ENCODE data around the gene RALB.
A peak's percentile ranks its signal among the peaks of the same experiment; 100 is the strongest.
"Not testable (repeated sequence)": the region's sequence is repeated elsewhere in the genome, so short reads cannot be mapped to it uniquely, and the experiment has no call there.

RALB gene

DNA sequence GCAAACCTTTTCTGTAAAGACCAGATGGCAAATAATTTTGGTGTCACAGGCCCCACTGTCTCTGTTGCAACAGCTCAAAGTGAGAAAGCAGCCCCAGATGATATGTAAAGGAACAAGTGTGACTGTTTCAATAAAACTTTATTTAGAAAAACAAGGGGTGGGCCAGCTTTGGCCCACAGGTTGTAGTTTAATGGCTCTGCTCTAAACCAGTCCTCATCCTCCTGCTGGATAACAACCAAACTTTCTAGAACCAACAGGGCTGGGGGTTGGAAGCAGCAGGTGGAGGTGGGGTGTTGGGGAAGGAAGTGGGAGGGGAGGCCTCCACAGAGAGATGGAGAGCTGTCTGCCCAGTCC, 64.5 kb downstream of the RALB start:
- DNase-seq: no peak

- DNase-seq: no peak
These were observed 65.3 kb downstream of the RALB start for GRCh38 chr2:120317916-120318315.

DNA sequence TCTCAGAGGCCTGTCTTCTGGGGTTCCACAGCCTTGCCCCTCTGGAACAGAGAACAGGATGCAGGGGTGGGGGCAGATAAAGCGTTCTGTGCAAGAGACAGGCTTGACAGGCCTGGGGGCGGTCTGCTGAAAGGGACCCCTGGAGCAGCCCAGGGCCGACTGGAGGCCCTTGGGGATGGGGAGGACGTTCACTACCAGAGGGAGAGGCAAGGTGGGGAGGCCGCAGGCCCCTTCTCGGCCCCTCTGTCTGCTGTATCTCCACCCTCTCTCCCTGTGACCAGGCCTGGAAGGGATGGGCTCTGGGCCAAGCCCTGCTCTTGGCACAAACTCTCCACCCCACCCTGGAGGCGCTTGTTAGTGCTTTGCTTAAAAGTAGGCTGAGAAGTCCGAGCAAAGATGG, 66.0 kb downstream of the RALB start:
- no peak for DNase-seq

- no peak for DNase-seq
These were observed 66.5 kb downstream of the RALB start for GRCh38 chr2:120319123-120319522.

- no peak for DNase-seq
These were observed 67.2 kb downstream of the RALB start for GRCh38 chr2:120319686-120320317.

DNA sequence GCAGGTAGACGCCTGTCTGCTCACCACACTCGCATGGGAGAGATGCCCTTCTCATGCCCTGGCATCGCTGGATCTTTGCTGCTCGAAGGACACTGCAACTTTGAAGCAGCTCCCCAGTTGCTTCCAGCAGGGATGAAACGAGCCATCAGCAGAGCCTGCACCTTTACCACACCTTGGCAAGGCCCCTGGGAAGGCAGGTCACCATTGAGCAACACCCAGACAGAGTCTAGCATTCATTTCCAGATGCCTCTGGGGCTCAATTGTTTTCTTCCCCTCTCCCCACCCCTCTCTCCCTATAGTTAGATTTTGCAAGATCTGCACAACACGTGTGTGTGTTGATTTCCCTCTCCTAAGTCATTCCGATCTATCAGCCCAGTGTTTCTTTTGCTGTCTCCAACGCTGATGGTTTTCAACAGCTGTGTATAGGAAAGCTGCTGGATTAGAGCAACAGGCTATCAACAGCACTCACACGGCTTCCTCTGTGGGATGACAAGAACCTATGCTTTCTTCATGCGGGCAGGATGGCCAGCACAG, 67.7 kb downstream of the RALB start:
- DNase-seq: no peak

DNA sequence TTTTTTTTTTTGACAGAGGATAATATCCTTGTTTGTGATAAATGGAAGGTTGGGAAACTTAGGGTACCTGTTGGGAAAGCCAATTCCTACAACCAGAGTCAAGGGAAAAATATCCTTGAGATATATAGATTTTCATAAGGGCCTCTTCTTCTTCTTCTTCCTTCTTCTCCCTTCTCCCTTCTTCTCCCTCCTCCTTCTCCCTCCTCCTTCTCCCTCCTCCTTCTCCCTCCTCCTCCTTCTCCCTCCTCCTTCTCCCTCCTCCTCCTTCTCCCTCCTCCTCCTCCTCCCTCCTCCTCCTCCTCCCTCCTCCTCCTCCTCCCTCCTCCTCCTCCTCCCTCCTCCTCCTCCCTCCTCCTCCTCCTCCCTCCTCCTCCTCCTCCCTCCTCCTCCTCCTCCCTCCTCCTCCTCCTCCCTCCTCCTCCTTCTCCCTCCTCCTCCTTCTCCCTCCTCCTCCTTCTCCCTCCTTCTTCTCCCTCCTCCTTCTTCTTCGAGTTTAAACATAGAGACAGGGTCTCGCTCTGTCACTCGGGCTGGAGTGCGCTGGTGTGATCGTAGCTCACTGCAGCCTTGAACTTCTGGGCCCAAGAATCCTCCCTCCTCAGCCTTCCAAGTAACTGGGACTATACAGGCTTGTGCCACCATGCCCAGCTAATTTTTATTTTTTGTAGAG, 68.4 kb downstream of the RALB start:
- DNase-seq: not testable (repeated sequence)

DNA sequence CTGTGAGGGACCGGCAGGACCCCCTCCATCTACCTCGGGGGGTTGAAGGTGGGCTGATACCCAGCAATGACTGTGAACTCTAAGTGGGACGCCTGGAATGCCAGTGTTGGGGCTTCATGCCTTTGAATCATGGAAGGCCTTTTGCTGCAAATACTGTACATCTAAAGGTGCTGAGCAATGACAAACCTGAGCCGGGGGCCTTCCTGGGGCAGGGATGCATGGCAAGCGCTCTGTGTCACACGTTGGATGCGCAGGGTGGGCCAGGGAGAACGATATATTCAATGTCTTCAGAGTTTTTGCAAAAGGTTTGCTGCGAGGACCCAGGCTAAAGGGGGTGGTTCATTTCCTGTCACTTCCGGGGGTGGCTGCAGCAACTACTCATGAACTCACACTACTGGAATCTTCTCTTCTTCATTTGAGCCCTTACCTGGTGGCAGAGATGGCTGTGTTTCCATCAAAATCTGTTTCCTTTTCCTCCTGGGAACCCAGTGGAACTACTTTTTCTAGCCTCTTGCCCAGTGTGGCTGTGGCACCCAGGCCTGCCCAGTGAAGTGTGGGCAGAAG, 69.2 kb downstream of the RALB start:
- DNase-seq: no peak

GRCh38 chr2:120322329-120322728, 69.7 kb downstream of the RALB start:
- no peak for DNase-seq

GRCh38 chr2:120323214-120323613, 70.6 kb downstream of the RALB start:
- no peak for DNase-seq

DNA sequence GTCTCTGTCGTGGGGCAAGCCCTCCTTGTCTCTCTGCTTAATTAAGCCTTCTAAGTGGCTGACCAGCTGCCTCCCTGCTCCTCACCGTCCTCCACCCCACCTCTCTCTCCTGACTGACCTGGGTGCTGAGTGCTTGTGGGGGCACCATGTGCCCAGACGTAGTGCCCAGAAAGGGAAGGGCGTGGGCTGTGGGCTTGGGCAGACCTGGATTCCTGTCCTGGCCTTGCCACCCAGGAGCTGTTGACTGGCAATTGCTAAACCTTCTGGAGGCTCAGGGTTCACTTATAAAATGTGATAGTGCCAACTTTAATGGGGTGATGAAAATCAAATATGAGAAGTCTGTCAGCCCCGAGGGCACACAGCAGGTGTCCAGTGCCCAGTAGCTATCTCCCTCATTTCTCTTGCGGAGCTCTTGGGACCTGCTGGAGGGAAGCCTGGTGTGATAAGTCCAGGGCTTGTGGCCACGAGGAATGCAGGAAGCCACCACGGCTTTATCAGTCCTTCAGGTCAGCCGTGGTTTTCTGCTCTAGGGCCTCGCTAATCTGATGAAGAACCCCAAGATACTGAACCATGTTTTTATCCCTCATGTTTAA, 71.3 kb downstream of the RALB start:
- DNase-seq: no peak

DNA sequence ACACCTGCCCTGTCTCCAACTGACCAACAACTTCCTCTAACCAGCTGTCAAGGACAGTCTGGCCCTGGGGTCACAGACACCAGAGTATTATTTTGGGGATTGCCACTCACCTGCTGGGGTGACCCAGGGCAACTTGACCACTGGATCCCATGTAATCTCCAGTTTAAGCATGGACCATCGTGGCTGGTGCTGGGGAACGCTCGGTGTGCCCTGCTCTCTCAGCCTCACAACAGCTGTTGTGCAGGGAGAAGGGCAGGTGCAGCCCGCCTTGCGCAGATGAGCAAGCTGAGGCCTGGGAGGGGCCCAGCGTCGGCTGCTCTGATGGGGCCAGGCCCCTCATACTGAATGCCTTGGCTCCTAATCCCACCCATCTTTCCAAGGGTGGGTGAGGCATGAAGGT, 72.3 kb downstream of the RALB start:
- no peak for DNase-seq

DNA sequence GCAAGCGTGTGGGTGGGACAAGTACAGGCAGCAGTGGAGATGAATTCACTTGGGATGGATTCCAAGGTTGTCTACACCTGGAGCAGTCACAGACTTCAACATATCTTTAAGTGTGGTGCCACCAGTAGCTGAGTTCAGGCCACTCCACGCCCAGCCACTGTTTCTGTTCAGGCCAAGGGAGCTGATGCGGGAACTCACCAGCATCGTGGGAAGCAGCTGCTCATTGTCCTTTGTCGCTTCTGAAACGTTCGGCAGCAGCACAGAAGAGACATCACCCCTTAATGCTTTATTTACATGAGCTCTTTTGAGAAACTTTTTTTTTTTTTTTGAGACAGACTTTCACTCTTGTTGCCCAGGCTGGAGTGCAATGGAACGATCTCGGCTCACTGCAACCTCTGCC, 73.4 kb downstream of the RALB start:
- no peak for DNase-seq

- no peak for DNase-seq
These were observed 78.5 kb downstream of the RALB start for GRCh38 chr2:120330946-120331822.

DNA sequence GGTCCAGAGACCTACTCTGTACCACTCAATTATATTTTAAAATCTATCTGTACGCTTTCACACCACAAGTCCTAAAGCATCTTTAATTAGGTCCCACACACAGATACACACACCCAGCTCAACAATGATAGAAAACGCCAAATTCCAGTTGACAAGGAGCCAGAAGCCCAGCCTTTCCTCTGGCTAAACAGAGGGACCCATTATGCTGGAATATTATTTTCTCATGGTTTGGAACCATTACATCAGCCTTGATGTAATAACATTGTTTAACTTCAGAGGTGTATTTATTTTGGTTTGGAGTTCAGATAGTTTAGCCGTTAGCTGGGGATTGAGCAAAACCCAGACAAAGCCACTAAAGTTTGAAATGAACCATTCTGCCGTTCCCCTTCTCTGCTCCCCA, 79.3 kb downstream of the RALB start:
- no peak for DNase-seq

GRCh38 chr2:120332384-120332783, 79.7 kb downstream of the RALB start:
- DNase-seq: no peak

DNA sequence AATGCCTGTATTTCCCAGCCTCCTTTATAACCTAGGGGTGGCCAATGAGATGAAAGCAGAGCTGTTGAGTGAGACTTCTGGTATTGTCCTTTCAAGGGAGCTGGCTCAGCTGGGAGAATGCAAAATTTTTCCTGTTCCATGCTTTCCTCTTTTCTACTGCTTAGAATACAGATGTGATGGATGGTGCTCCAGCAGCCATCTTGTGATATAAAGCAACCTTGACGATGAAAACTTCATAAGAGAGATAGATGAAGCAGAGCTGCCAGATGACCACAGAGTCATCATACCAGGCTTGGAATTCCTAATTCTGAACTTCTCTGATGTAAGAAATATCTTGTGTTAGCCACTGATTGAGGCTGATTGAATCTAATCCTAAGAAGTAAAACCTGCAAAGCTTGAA, 81.4 kb downstream of the RALB start:
- no peak for DNase-seq

DNA sequence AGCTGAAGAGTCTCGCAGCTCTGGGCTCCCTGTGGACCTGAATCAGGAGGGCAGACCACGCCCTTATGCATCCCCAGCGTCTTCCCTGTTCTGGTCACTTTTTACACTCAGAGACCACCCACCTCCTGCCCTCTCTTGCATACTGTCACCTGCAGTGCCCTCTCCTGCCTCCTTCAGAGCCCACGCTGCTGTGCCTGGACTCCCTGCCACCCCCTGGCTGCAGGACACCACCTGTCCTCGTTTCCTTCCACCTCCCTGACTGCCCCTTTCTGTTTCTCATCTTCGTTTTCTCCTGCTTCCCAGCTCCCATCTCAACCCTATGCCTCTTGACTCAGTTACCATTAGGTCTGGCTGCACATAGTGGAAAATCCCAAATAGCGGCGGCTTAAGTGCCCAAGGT, 84.1 kb downstream of the RALB start:
- no peak for DNase-seq

- no peak for DNase-seq
These were observed 85.4 kb downstream of the RALB start for GRCh38 chr2:120338015-120338414.

GRCh38 chr2:120341977-120342376, 89.3 kb downstream of the RALB start:
- no peak for DNase-seq

DNA sequence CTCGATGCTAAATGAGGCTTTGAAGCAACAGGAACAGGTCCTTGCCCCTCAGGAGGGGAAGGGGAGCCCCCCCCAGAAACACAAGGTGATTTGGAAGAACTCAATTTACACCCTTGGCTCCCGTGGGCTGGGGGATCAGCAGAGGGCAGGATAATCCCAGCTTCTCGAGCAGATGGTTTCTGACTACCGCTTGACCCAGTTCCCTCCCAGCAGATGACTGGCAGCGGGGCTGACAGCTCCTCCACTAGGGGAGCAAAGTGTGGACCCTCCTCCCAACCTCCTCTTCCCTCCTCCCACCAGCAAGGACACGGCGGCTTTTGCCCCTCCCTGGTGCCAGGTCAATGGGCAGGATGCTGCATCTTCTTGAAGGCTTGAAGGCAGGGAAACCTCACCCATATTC, 89.8 kb downstream of the RALB start:
- DNase-seq: no peak

GRCh38 chr2:120343100-120343432, 90.4 kb downstream of the RALB start:
- no peak for DNase-seq

GRCh38 chr2:120343433-120344105, 90.9 kb downstream of the RALB start:
- DNase-seq: peak in 3 of 4 experiments; percentile 8 to 22 (median 14)

All from activated CD4-positive, CD25-positive, alpha-beta regulatory T cell (primary cell).